Loucy (cell line): ENCODE results near the gene UBASH3A.

Experiments
- H2AFZ ChIP-seq: fragments of 200-600 bp; sonication (generic); 2 replicates; pipeline ENCODE4 v1.6.0; 2016; ENCODE audit warnings: antibody characterized with exemption, mild to moderate bottlenecking, low read length, moderate library complexity
- H3F3A ChIP-seq: fragments of 200-600 bp; 2 replicates; pipeline ENCODE4 v1.6.0; 2016; ENCODE audit warnings: antibody characterized with exemption, low read depth, mild to moderate bottlenecking
- H3K27me3 ChIP-seq: fragments of 200-600 bp; sonication (generic); 2 replicates; pipeline ENCODE4 v1.6.1; 2014; ENCODE audit warnings: low read length, mild to moderate bottlenecking; ENCODE audit not compliant: insufficient read depth, poor library complexity, severe bottlenecking
- H3K36me3 ChIP-seq: fragments of 200-600 bp; sonication (generic); 2 replicates; pipeline ENCODE4 v1.6.1; 2016; ENCODE audit warnings: low read length; ENCODE audit not compliant: insufficient read depth
- H3K4me1 ChIP-seq: fragments of 200-600 bp; sonication (generic); 2 replicates; pipeline ENCODE4 v1.5.1; 2014; ENCODE audit warnings: low read length, mild to moderate bottlenecking; ENCODE audit not compliant: insufficient read depth, poor library complexity, severe bottlenecking
- H3K4me2 ChIP-seq: fragments of 200-600 bp; sonication (generic); 2 replicates; pipeline ENCODE4 v1.6.0; 2014; ENCODE audit warnings: antibody characterized with exemption, low read length, low read depth, mild to moderate bottlenecking; ENCODE audit not compliant: poor library complexity, severe bottlenecking
- H3K4me3 ChIP-seq: fragments of 200-600 bp; sonication (generic); 2 replicates; pipeline ENCODE4 v1.5.1; 2014; ENCODE audit warnings: low read length, mild to moderate bottlenecking, mixed read lengths; ENCODE audit not compliant: poor library complexity, severe bottlenecking
- H3K79me2 ChIP-seq: fragments of 200-600 bp; sonication (generic); 2 replicates; pipeline ENCODE4 v1.6.1; 2014; ENCODE audit warnings: low read length; ENCODE audit not compliant: insufficient read depth
- H3K9ac ChIP-seq: fragments of 200-600 bp; sonication (generic); 2 replicates; pipeline ENCODE4 v1.6.0; 2014; ENCODE audit warnings: mild to moderate bottlenecking, low read depth, low read length, moderate library complexity; ENCODE audit not compliant: poor library complexity, severe bottlenecking
- H3K9me2 ChIP-seq: fragments of 200-600 bp; sonication (generic); replicated peaks from 2 replicates; pipeline ENCODE4 v1.6.1; 2016; ENCODE audit warnings: low read depth, low read length, mixed read lengths
- H3K9me3 ChIP-seq: fragments of 200-600 bp; sonication (generic); 2 replicates; pipeline ENCODE4 v1.6.1; 2014; ENCODE audit warnings: mild to moderate bottlenecking, antibody characterized with exemption, low read length, low read depth; ENCODE audit not compliant: insufficient read depth
- H4K20me1 ChIP-seq: fragments of 200-600 bp; sonication (generic); 2 replicates; pipeline ENCODE4 v1.6.0; 2014; ENCODE audit warnings: antibody characterized with exemption, low read length, mild to moderate bottlenecking; ENCODE audit not compliant: insufficient read depth, poor library complexity, severe bottlenecking
- CTCF ChIP-seq: fragments of 200-600 bp; sonication (generic); conservative IDR thresholded peaks from 2 replicates; pipeline ENCODE4 v1.5.1; 2014; ENCODE audit warnings: mild to moderate bottlenecking, antibody characterized with exemption, low read length
- EZH2phosphoT487 ChIP-seq: fragments of 200-600 bp; IDR thresholded peaks from 2 replicates; pipeline ENCODE4 v1.6.1; 2018; ENCODE audit warnings: antibody characterized with exemption, mild to moderate bottlenecking, moderate library complexity, borderline replicate concordance

The UBASH3A gene

GRCh38 chr21:42473498-42474042 is 69.9 kb downstream of the UBASH3A start:
- no peaks in the 10 kb centered on the region for H4K20me1 ChIP-seq
- TF ChIP-seq EZH2phosphoT487 (no peak), CTCF (no peak)
- H3F3A ChIP-seq = no peaks in the 10 kb centered on the region
- H3K9ac ChIP-seq = peak overlapping the region; percentile 39
- no peak overlapping the region for H2AFZ ChIP-seq
- no peaks in the 10 kb centered on the region for H3K27me3 ChIP-seq
- no peaks in the 10 kb centered on the region for H3K79me2 ChIP-seq
- no peaks in the 10 kb centered on the region for H3K36me3 ChIP-seq
- H3K9me3 ChIP-seq = no peaks in the 10 kb centered on the region
- H3K4me3 ChIP-seq = no peak overlapping the region
- no peaks in the 10 kb centered on the region for H3K9me2 ChIP-seq
- H3K4me2 ChIP-seq = no peak overlapping the region
- H3K4me1 ChIP-seq = peaks cover 48% of the 10 kb centered on the region

DNA sequence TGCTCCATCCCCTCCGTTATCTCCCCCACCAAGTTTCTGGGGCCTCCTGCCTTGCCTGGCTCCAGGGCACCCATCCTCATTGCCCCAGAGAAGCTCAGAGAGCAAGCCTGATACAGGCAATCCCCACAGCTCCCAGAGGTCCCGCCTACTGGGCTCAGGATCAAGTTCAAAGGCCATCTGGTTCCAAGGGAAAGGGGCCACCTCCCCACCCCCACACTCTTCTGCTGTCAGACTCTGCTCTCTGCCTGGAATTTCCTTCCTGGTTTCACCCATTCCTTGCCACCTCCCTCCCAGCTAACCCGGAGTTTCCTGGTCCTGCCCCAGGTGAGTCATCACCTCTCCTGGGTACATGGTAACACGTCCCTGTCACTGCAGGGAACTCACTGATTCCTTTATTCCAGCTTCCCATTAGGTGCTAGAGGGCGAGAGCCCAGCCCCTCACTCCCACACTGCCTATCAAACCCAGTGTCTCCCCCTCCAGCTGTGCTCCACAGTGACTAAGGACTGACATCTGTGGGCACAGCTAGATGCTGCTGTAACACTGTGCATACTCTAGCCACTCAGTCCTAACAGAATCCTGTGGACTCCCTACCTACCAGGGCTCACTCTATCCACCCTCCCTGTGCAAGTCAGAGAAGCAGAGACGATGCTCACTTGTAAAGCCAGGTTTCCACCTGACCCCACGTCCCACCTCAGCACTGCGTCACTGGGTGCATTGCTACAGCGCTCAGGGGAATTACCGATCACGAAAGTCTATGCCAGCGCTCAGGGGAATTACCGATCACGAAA is 70.5 kb downstream of the UBASH3A start:
- Histone ChIP-seq H4K20me1 (no peaks in the 10 kb centered on the region), H3F3A (no peaks in the 10 kb centered on the region), H3K4me2 (no peak overlapping the region), H3K4me3 (no peak overlapping the region), H3K79me2 (no peaks in the 10 kb centered on the region), H2AFZ (no peak overlapping the region), H3K4me1 (peaks cover 41% of the 10 kb centered on the region), H3K9ac (peak overlapping the region; percentile 39), H3K27me3 (no peaks in the 10 kb centered on the region), H3K9me3 (no peaks in the 10 kb centered on the region), H3K9me2 (no peaks in the 10 kb centered on the region), H3K36me3 (no peaks in the 10 kb centered on the region)
- no peak for TF ChIP-seq EZH2phosphoT487
- TF ChIP-seq CTCF = 0 out of 2 replicates have a peak, but pooled peaks have one; percentile 14

GRCh38 chr21:42475036-42475435 is 71.3 kb downstream of the UBASH3A start:
- Histone ChIP-seq H3K27me3 (no peaks in the 10 kb centered on the region), H3K4me2 (no peak overlapping the region), H3K36me3 (no peaks in the 10 kb centered on the region), H3K9me3 (no peaks in the 10 kb centered on the region), H2AFZ (no peak overlapping the region), H3F3A (no peaks in the 10 kb centered on the region), H3K4me3 (no peak overlapping the region), H3K9ac (no peak overlapping the region), H4K20me1 (no peaks in the 10 kb centered on the region), H3K79me2 (no peaks in the 10 kb centered on the region), H3K9me2 (no peaks in the 10 kb centered on the region), H3K4me1 (peaks cover 38% of the 10 kb centered on the region)
- TF ChIP-seq CTCF (no peak), EZH2phosphoT487 (no peak)
